ENCODE measurements around the gene ATP5IF1.

ATP5IF1 gene

GRCh38 chr1:28286111-28286510 lies 50.2 kb downstream of the ATP5IF1 start:
- no peak overlapping the region for H3K4me3 ChIP-seq (ENCODE audit: low read depth, low read length)
- no peak for DNase-seq (ENCODE audit: low read depth)
- in situ Hi-C loops (cut with HindIII; ENCODE audit: low sequenced_read_pairs) = no loop called here
- TF ChIP-seq CTCF (IDR thresholded peaks at IDR 0.05; ENCODE audit: low read depth, low read length, missing control alignments) = no peak

Measured in astrocyte of the cerebellum (primary cell).